Activated naive CD8-positive, alpha-beta T cell treated with anti-CD3 and anti-CD28 coated beads, Interleukin-2, amount 50 U/mL, for 16 hours (primary cell): Measurements from ENCODE around the gene ABHD1.

ENCODE experiments used
- DNase-seq: peaks from one replicate; pipeline ENCODE4 v3.0.0-alpha.2; 2020; ENCODE audit warnings: low read depth, low spot score

ABHD1 gene

DNA sequence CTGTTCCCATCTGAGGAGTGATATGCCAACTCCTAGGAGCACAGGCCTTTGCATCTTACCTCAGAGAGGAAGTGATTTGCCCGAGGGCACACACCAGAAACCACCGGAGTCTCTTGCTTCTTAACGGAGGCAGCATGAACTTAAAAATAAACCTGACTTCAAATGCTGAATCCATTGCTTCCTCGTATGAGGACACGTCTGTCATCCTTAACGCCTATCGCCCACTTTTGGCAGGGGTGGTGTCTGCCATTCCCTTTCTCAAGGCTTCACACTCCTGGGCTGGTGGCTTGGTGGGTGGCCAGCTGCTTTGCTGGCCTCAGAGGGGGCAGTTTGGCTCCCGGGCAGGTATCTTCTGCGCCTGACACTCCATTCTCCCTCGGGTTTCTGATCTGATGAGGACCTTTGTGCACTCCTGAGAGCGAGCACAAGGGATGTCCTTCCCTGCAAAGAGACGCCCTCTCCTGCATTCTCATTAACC is 11.9 kb downstream of the ABHD1 start:
- no peak for DNase-seq

GRCh38 chr2:27136751-27137150 is 13.1 kb downstream of the ABHD1 start:
- DNase-seq: no peak

DNA sequence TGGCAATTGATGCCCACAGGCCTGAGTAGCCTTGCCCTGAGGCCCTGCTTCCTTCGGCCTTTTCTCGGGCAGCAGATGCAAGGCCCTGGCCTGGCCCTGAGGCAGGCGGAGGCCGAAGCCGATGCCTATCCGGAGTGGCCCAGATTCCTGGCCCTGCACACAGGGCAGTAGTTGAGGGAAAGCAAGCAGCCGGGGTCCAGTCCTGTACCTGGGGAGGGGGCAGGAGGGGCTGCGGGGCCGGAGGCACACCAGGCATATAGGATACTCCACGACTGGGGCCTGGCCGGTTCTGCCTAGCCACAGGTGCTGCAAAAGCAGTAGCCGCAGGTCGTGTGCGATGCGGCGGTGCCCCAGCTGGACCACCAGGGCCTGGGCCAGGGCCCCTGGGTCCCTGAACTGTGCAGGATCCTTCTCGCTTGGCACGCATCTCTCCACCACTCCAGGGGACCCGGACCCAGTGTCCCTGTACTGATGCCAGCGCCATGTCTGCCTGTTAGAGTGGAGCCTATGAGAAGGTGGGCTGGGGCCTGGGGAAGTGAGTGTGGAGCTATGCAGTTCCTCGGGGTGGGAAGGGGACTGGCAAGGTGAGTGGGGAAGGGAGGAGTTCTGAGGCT is 13.8 kb downstream of the ABHD1 start:
- DNase-seq: no peak

GRCh38 chr2:27138111-27138510 is 14.5 kb downstream of the ABHD1 start:
- DNase-seq: no peak

DNA sequence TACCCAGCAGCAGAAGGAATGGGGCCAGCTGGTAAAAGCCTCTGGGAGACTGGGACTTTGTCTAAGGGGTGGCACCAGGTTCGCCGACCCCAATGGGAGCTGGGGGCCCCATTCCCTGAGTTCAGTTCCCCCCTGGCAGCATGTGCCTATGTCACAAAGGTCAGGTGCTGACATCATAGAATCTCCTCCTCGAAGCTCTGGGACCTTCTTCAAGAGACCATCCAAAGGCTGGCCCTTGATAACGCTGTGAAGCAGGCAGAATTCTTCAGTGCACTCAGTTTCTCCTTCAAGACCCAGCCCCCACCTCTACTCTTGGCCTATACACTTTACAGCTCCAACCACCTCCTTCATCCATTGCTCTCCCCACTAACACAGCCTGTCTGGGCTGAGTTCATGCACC is 15.7 kb downstream of the ABHD1 start, which contains the start of gene PRR30:
Gene PRR30, minus strand, starts transcription at position 101 of the 400 bp plus-strand sequence. CDS start 1,081 bp downstream, outside the sequence.
- no peak for DNase-seq

GRCh38 chr2:27143285-27143684 is 19.7 kb downstream of the ABHD1 start:
- no peak for DNase-seq

DNA sequence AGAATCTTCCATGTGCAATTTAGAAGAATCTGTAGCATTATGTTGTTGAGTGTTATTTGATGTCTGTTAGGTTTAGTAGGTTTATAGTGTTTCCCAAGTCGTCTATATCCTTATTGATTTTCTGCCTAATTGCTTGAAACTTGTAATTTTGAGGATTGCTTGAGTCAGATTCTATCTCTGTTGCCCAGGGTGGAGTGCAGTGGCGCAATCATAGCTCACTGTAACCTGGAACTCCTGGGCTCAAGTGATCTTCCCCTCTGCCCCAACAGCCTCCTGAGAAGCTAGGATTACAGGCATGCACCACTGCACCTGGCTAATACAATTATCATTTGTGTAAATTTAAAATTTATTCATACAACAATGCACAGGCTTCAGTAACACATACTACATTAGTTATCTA is 22.1 kb downstream of the ABHD1 start:
- DNase-seq: no peak

DNA sequence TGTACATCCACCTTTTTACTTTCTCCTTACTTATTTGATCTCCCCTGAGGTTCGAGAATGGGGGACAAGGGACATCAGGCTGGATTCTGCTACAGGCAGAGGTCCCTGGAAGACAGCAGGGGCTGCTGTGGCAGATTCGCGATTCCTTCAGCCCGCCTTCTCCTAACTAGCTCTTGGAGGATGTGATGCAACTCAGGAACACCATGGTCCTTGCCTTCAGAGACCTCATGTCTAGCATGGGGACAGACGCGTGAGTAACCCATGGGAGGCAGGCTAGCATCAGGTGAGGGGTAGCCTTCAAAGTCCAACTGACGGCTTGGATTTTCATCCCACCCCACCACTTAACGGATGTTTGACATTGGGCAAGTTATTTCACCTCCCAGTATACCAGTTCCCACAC is 24.3 kb downstream of the ABHD1 start:
- DNase-seq: no peak

DNA sequence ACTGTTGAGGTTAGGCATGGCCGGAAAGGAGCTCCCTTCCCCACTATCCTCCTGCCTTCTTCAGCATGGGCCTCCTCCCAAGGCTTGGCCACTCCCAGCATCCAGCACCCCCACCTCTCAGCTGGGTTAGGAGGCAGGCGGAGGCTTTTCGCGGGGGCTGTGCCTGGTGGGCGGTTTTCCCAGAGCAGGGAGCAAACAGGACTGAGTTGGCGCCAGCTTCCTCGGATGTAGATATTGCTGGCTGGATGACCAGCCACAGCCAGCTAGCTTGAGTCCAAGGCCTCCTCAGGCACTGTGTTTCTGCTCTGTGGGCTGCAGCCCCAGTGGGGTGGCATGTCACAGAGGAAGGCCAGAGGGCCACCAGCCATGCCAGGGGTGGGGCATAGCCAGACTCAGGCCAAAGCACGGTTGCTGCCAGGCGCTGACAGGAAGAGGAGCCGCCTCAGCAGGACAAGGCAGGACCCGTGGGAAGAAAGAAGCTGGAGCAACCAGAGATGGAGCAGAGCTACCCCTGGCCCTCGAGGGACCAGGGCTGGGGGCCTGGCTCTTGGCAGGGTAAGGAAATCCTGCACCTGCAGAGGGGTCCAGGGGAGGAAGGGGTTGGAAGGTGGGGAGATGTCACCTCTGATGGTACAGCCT is 25.3 kb downstream of the ABHD1 start, which contains the start of gene TCF23:
Gene TCF23, plus strand, starts transcription at position 204 of the 639 bp plus-strand sequence. Its CDS starts 130 bp downstream, at position 334.
- no peak for DNase-seq

GRCh38 chr2:27149570-27150405 is 26.2 kb downstream of the ABHD1 start:
- DNase-seq: no peak

DNA sequence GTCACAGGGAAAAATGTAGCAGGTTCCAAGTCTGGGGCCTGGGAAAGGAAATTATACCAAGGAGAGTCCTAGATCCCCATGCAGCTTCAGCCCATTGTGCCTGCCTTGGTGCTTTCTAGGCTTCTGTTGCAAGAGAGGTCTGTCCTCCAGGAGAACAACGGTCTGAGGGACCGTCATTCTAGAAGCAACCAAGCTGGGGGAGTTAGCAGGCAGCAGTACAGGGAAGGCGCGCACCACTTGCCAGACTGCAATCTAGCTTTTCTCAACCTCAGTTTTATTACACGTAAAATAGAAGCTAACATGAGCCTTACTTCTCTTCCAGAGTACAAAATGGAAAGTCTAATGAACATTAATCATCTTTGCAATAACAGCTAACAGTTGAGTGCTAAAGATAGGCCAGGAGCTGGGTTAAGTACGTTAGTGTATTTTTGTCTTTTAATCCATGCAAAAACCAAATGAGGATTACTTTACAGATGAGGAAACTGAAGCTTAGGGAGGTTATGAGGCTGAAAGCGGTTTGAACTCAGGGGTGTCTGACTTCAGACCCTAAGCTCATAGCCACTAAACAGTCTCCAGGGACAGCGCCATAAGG is 27.1 kb downstream of the ABHD1 start:
- no peak for DNase-seq

DNA sequence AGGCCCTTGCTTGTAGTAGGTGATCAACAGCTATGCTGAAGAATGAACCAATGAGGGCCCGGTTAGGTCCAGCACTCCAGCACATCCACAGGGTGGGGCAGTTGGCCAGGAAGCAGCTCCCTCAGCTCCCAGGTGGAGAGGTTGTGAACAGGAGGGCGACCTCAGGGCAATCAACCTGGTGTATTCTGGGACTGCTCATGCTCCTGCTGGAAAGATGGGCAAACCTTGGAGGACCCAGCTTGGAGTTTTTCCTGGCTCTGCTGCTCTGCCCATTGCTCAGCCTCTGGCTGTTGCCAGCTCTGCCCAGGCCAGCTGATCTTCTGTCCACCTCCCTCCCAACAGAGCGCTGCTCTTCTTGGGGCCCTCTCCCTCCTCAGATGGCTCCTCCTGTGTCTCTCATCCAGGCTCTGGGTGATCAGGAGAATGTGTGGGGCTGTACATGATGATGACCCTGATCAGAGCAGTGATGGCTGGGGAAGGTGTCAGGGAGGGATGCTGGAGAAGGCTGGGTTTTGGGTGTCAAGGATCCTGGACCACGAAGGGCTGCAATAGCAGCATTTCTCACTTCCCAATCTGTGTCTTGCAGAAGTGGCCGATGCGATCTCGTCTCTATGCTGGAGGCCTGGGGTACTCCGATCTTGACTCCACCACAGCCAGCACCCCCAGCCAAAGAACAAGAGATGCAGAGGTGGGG is 28.6 kb downstream of the ABHD1 start:
- no peak for DNase-seq

- DNase-seq: no peak
These were observed 29.3 kb downstream of the ABHD1 start for GRCh38 chr2:27152796-27153464.

- no peak for DNase-seq
These were observed 30.9 kb downstream of the ABHD1 start for GRCh38 chr2:27154488-27154887.

DNA sequence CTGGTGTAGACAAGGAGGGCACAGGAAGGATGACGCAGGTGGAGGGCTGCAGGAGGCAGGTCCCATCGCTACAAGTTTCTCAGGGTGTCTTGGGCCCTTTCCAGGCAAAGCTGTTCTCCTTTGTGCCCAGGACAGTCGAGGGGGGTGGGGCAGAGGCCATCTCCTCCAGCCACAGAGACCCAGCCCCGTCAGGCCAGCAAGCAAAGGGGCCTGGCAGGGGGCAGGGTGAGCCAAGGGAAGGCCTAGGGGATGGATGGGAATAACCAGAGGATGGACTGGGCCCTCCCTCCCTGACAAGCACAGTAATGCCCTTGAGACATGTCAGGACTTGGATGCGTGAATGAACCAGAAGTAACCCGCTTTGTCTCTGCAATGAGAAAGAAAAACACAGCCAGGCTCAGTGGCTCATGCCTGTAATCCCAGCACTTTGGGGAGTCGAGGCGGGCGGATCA is 31.5 kb downstream of the ABHD1 start:
- DNase-seq: no peak

DNA sequence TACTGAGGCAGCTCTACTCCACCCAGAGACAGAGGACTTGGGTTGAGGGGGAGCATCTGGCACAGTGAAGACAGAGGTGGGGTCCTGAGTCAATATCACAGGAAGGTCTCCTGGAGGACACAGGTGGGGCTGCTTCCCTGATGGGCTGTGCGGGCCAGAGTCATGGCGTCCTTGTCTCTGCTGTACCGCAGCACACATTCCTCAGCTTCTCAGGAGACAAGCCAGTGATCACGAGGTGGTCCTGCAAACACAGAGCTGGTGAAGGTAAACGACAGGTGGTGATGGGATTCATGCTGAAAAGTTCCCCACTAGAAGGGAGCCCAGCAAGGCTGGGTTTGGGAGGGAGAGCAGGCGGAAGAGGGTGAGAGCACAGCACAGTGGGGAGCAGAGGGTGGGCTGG is 34.9 kb downstream of the ABHD1 start:
- no peak for DNase-seq

- DNase-seq: no peak
These were observed 35.7 kb downstream of the ABHD1 start for GRCh38 chr2:27159271-27159670.

DNA sequence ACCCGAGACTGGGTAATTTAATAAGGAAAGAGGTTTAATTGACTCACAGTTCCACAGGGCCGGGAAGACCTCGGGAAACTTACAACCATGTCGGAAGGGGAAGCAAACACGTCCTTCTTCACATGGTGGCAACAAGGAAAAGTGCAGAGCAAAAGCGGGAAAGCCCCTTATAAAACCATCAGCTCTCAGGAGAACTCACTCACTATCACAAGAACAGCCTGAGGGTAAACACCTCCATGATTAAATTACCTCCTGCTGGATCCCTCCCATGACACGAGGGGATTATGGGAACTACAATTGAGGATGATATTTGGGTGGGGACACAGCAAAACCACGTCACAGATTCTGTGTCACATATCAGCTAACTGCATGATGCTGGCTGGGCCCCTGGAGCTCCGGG is 36.6 kb downstream of the ABHD1 start:
- no peak for DNase-seq

DNA sequence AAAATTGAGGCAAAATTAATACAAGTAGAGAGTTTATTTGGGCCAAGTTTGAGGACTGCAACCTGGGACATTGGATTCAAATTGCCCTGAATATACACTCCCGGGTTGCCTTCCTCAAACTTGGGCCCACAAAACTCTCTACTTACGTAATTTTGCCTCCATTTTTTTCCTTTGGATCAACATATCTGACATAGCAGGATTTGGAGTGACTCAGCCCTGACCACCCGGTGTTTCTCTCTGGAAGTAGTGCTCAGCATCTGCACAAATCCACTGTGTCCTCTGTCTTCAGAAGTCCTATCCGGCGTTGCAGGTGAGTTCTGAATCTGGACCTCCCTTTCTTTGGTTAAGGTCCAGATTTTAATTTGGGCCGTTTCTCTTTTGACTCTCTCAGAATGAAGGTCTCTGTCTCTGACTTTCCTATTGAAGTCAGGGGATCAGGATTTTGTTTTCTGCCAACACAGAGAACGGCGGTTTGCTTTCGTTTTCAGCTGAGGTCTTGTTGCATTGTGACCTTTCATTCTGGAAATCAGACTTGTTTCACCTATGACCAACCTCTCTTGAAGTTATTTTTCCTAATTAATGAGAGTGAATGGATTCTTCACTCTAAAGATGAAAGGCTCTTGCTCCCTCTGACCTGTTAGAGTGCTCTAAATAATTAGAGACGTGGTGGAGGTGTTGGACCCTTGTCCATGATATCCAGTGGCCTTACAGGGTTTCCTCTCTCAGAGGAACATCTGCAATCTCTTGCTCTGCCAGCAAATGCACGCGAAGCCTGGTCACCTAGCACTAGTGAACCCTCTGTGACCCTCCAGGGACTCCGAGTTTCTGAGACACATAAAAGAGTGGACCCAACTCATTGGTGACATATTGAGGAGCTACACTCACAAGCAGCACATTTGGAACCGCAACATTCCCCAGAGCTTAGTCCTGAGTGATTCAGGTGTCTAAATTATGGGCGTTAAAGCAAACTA is 38.8 kb downstream of the ABHD1 start:
- no peak for DNase-seq
